Measurements from ENCODE around the gene TST.
A peak's percentile ranks its signal among the peaks of the same experiment; 100 is the strongest.

TST gene

DNA sequence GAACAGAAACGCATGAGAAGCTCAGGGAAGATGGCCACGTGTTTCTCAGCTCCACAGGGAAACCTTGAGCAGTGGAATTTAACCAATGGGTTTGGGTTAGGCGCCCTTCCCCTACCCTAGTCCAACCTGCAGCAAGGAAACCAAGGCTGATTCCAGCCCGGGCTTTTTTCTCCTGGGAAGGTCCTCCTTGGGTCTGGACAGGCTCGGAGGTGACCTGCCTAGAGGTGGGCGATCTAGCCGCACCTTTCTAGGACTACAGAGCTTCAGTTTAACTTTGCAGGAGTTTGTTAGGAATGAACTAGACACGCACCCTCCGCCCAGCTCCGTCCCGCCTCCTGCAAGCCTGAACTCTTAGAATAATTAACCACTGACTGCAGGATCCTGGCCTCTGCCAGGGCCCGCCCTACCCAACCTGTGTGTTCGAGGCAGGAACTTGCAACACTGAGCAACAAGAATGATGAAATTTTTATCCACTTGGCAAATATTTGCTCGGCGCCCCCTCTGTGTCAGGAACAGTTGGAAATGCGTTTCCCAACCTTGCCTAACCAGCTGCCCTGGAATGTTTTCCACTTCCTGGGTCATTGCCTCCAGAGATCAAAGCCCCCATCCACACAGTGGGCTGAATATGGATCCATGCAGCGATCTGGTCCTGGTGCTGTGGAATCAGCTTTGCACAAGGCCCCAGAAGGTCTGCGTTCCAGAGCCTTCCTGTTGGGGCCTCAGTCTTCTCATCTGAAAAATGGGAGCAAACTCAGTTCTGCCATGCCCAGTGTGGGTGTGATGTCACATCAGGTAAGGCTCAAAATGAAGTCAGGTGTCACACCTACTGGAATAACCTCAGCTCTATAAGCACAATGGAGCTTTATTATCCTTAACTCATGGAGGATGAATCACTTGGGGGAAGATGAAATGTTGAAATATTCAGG is 13.6 kb upstream of the TST start:
- no peak for DNase-seq (ENCODE audit: extremely low read depth in 1 of 2, low read depth in 1 of 2)

GRCh38 chr22:37032134-37032534 is 12.9 kb upstream of the TST start:
- no peak for DNase-seq (ENCODE audit: extremely low read depth in 1 of 2, low read depth in 1 of 2)

DNA sequence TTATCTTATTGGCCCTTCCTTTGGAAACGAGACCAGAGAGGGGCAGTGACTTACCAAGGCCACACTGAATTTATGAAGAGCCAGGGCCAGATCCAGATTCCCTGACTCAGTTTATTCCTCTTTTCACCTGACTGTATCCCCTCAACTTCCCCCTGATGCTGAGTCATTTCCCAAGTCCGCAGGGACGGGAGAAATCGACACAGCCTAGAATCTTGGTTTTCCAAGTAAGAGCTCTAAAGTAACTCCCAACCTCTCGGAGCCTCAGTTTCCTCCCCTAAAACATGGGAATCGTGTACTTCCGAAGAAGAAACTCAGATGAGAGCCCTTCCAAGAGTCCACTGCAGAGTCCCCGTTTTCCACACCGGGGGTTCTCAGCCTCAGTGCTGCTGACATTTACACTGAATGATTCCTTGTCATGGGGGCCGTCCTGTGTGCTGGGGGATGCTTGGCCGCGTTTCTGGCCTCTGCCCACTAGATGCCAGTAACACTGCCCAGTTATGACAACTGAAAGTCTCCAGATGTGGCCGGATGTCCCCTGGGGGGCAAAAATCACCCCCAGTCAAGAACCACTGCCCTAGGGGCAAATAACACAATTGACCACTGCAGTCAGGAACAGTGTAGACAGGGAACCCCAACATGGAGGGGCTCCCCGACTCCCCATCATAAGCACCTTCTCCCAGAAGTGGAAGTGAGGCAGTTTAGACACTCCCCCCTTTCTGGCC is 11.5 kb upstream of the TST start:
- no peak for DNase-seq (ENCODE audit: extremely low read depth in 1 of 2, low read depth in 1 of 2)

DNA sequence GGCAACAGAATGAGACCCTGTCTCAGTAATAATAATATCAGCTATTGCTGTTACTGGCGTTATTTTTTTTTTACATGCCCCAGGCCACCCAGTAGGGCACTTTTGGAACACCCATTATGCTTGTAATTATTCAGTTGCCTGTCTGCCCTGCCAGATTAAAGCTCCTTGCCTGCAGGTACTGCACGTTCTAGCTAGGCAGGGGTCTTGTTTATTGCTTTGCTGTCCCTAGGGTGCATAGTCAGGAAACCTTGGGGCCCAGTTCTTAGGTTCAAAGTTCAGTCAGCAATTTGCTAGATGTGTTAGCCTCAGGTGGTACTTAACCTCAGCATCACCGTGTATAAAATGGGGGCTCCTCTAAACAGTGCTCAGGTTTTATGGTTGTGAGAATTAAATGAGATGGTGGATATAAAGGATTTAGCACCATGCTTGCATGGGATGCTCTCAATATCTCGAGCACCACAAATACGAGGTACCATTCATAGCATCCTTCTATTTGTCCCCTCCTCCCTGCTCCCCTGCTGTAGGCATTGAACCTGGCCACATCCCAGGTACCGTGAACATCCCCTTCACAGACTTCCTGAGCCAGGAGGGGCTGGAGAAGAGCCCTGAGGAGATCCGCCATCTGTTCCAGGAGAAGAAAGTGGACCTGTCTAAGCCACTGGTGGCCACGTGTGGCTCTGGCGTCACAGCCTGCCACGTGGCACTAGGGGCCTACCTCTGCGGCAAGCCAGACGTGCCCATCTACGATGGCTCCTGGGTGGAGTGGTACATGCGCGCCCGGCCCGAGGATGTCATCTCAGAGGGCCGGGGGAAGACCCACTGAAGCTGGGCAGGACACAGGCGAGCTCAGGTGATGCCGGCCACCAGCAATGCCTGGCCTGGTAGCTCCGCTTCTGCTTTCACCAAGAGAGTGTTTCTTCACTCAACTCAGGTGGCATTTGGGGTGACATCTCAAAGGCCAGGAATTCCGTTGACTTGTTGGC is 9.7 kb upstream of the TST start:
- DNase-seq (ENCODE audit: extremely low read depth in 1 of 2, low read depth in 1 of 2), result no peak

GRCh38 chr22:37027556-37027955 is 8.3 kb upstream of the TST start:
- DNase-seq (ENCODE audit: extremely low read depth in 1 of 2, low read depth in 1 of 2), result no peak

GRCh38 chr22:37026325-37026724 is 7.1 kb upstream of the TST start:
- DNase-seq (ENCODE audit: extremely low read depth in 1 of 2, low read depth in 1 of 2), result no peak

DNA sequence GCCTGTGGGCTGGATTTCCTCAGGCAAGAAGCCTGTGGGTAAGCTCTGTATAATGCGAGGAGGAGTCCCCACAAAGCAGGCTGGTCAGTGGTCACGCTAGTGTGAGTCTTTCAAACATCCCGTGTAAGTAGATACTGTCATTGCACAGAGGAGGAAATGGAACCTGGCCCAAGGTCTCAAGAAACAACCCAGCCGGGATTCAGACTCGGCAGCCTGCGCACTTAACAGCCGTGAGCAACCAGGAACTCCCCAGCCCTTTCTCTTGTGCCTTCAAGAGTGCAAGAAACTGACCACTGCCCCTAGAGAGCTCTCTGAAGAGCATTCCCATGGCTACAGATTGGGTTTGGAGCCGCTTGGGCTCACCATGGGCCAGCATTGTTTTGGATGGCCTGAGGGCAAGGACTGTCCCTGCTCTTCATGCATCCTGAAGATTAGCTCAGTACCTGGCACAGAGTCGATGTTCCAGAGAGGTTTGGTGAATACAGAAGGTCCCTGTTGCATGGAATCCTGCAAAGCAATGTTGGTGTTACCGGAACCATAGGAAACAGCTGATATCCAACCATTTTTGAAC is 6.3 kb upstream of the TST start:
- DNase-seq (ENCODE audit: extremely low read depth in 1 of 2, low read depth in 1 of 2), result no peak

DNA sequence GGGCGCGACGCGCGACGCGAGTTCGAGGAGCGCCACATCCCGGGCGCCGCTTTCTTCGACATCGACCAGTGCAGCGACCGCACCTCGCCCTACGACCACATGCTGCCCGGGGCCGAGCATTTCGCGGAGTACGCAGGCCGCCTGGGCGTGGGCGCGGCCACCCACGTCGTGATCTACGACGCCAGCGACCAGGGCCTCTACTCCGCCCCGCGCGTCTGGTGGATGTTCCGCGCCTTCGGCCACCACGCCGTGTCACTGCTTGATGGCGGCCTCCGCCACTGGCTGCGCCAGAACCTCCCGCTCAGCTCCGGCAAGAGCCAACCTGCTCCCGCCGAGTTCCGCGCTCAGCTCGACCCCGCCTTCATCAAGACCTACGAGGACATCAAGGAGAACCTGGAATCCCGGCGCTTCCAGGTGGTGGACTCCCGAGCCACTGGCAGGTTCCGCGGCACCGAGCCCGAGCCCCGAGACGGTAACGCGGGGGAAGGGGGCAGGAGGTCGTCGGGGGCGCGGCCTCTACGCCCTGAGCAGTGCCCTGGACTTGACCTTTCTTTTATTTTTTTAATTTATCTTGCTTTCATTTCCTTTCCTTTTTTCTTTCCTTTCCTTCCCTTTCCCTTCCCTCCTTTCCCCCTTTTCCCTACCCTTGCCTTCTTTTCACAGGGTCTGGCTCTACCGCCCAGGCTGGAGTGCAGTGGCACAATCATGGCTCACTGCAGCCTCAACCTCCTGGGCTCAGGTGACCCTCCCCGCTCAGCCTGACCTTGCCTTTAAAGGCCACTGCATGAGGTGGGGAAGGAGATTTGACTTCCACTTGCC is 5.3 kb upstream of the TST start:
- DNase-seq (ENCODE audit: extremely low read depth in 1 of 2, low read depth in 1 of 2), result no peak

GRCh38 chr22:37023743-37024338 is 4.6 kb upstream of the TST start:
- DNase-seq (ENCODE audit: extremely low read depth in 1 of 2, low read depth in 1 of 2), result no peak

GRCh38 chr22:37022483-37023337 is 3.5 kb upstream of the TST start:
- DNase-seq (ENCODE audit: extremely low read depth in 1 of 2, low read depth in 1 of 2), result no peak

DNA sequence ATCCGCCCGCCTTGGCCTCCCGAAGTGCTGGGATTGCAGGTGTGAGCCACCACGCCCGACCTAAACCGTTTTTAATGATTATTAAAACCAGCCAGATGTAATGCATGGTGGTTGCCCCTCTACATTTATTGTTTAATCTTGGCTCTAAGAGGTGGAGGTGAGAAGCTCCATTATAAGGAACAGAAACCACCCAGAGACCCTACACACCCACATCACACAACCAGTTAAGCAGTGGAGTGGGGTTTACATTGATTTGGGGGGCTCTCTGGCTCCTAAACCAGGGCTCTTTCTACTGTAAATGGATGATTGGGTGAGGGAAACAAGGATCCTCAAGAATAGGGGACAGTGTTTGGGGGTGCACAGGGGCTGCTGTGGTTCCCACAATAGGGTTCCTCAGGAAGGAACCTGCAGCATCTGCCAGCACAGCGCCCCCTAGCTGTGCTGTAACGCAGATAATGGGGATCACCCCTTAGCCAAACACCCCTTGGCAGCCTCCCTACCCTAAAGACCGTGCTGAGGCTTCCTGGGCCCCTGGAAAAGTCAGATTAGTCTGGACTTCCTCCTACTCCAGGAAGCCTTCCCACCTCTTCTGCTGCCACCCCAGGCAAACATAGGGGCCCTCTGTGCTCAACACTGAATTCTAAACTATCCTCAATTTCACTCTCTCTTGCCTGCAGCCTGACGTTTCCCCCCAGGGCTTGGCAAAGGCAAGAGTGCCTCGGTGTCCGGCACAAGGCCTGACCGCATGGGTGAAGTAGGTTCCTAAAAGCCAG is 2.6 kb upstream of the TST start:
- peak in 1 of 2 donors; percentile 22 for DNase-seq (ENCODE audit: extremely low read depth in 1 of 2, low read depth in 1 of 2)

DNA sequence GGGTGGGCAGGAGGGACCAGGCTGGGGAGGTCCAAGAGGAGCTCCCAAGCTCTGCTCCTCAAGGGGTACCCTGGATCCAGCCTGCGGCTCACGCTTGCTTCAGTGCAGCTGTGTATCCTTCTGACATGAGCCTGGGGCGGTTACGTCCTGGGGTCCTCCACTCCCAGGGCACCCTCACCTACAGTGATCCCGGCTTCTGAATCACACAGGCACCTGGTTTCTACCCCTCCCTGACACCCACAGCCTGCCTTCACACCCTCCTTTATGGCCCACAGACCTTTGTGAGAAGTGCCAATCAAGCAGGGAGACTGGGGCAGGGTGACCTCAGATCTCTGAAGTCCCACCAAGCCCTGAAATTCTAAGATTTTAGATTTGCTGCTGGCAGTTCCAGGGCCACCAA is 1.8 kb upstream of the TST start:
- no peak for DNase-seq (ENCODE audit: extremely low read depth in 1 of 2, low read depth in 1 of 2)

GRCh38 chr22:37020192-37020479 is 889 bp upstream of the TST start:
- DNase-seq (ENCODE audit: extremely low read depth in 1 of 2, low read depth in 1 of 2), result no peak

DNA sequence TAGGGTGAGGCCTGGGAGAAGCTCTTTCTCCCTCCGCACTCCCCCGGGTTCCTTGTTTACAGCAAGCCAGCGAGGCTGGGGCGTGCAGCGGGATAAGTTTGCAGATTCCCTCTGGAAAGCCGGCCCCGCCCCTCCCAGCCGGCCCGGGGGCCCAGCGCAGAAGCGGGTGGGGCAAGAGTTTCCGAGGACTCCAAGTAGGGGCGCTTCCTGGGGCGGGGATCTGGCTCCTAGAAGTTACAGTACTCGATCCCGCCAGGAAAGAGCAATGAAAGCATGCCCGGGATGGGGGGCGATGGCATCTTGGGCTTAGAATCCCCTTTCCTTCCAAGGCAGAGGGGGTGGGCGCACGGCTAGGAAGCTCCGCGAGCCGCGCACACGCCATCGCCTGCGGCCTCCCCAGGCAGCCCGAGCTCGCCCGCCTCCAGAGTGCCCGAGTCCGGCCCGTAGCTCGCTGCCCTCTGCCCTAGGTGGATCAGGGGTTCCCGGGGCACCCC is 385 bp downstream of the TST start:
- DNase-seq (ENCODE audit: extremely low read depth in 1 of 2, low read depth in 1 of 2), result no peak

- DNase-seq (ENCODE audit: extremely low read depth in 1 of 2, low read depth in 1 of 2), result no peak
Observed at GRCh38 chr22:37018086-37018814, 997 bp downstream of the TST start.

- no peak for DNase-seq (ENCODE audit: extremely low read depth in 1 of 2, low read depth in 1 of 2)
Observed at GRCh38 chr22:37017356-37017755, 1.9 kb downstream of the TST start.

Measured in stimulated activated CD8-positive, alpha-beta memory T cell treated with anti-CD3 and anti-CD28 coated beads, Interleukin-7, amount 100 ng/mL, for 48 hours (primary cell).